HUES48 (cell line): ENCODE results near the gene PAX5.
A peak's percentile ranks its signal among the peaks of the same experiment; 100 is the strongest.

ENCODE experiments used
- H3K27ac ChIP-seq: one replicate; pipeline ENCODE4 v1.7.0; 2013; ENCODE audit warnings: low read depth, low read length, inconsistent platforms
- H3K27me3 ChIP-seq: 2 replicates; pipeline ENCODE4 v1.6.1; 2013; ENCODE audit warnings: mild to moderate bottlenecking, low read length; ENCODE audit not compliant: control insufficient read depth, insufficient read depth
- H3K36me3 ChIP-seq: 2 replicates; pipeline ENCODE4 v1.6.1; 2013; ENCODE audit warnings: low read length; ENCODE audit not compliant: control insufficient read depth, insufficient read depth
- H3K4me1 ChIP-seq: 2 replicates; pipeline ENCODE4 v1.6.1; 2013; ENCODE audit warnings: mild to moderate bottlenecking, low read length; ENCODE audit not compliant: control insufficient read depth, insufficient read depth
- H3K4me3 ChIP-seq: 2 replicates; pipeline ENCODE4 v1.5.1; 2013; ENCODE audit warnings: mild to moderate bottlenecking, low read depth, low read length
- H3K9ac ChIP-seq: 2 replicates; pipeline ENCODE4 v1.6.1; 2013; ENCODE audit warnings: mild to moderate bottlenecking, low read depth, low read length, moderate library complexity
- H3K9me3 ChIP-seq: 2 replicates; pipeline ENCODE4 v1.6.1; 2013; ENCODE audit warnings: low read length; ENCODE audit not compliant: control insufficient read depth, insufficient read depth

The PAX5 gene

DNA sequence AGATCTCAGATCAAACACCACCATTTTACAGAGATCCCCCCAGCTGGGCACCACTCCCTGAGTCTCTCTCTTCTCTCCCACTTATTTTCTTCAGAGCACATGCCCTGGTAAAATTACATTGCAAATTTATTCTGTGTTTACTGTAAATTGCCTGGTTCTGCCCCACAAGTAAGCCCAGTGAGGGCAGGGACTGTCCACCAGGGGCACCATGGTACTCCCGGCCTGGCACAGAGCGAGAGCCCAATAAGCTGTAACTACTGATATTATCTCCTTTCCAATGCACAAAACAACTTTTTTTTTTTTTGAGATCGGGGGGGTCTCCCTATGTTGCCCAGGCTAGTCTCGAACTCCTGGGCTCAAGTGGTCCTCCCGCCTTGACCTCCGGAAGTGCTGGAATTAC is 123.0 kb downstream of the PAX5 start:
- Histone ChIP-seq H3K27me3 (no peaks in the 10 kb centered on the region), H3K4me1 (peaks cover 9% of the 10 kb centered on the region; the same call in 1 of the 2 replicates), H3K9ac (no peak overlapping the region), H3K9me3 (no peaks in the 10 kb centered on the region), H3K4me3 (no peak overlapping the region), H3K27ac (no peak overlapping the region), H3K36me3 (no peaks in the 10 kb centered on the region)

DNA sequence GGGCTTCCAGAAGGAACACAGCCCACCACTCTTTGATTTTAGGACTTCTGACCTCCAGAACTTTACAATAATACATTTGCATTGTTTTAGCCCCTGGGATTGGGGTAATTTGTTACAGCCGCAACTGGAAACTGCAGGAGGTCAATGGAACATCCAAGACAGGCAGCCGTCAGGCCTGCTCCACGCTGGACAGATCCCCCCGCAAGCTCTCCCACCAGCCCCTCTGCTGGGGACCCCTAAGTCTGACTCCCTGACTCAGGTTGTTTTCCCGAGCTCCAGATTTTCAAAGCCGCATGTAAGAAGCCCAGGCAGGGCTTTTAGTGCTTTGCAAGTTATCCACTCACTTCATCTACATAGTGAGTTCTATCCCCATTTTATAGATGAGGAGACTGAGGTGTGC is 127.6 kb downstream of the PAX5 start:
- Histone ChIP-seq H3K9ac (no peak overlapping the region), H3K27me3 (no peaks in the 10 kb centered on the region)

DNA sequence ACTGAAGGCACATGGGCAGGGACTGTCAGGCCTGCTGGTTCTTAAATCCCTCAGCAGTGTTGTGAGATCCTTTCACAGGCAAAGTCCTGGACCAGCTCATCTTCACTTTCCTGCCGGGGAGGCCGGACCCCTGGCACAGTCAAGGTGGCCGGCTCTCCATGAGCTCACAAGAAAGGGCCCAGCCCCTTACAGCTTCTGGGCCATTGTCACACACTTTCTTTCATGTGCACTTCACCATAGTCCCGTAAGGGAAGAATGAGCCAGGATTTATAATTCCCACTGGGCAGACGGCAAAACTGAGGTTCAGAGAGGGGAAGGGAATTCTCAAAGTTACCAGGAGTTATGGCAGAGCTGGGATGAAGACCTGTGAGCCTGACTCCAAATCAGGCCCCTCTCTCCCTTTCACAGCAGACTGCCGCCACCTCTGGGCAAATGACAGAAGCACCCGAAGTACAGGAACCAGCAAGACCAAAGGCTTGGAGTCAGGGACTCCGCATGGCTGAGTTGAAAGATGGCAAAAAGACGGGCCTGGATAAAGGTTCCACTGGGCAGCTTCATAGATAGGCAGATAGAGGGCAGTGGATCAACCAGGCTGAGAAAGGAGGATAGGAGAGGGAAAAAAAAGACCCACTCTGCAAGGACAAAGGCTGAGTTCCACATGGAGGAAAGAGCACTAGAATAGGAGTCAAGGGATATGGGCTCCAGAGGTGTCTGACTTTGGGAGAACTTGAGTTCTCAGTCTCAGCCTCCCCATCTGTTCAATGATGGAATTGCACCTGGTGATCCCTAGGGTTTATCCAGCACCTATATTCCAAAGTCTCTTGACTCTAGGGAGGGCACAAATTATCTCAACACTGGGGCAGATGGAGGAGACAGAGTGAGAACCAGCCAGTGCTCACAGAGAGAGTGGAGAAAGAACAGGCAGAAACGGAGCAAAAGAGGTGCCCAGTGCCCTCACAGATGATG is 128.7 kb downstream of the PAX5 start:
- no peaks in the 10 kb centered on the region for H3K27me3 ChIP-seq
- peaks cover 9% of the 10 kb centered on the region; the same call in 1 of the 2 replicates for H3K4me1 ChIP-seq
- H3K36me3 ChIP-seq: no peaks in the 10 kb centered on the region

More for the DNA sequence above, 127.6 kb downstream of the PAX5 start:
- Histone ChIP-seq H3K4me1 (peaks cover 9% of the 10 kb centered on the region; the same call in 1 of the 2 replicates), H3K36me3 (no peaks in the 10 kb centered on the region), H3K9me3 (no peaks in the 10 kb centered on the region), H3K27ac (peak overlapping the region; percentile 61), H3K4me3 (no peak overlapping the region)

DNA sequence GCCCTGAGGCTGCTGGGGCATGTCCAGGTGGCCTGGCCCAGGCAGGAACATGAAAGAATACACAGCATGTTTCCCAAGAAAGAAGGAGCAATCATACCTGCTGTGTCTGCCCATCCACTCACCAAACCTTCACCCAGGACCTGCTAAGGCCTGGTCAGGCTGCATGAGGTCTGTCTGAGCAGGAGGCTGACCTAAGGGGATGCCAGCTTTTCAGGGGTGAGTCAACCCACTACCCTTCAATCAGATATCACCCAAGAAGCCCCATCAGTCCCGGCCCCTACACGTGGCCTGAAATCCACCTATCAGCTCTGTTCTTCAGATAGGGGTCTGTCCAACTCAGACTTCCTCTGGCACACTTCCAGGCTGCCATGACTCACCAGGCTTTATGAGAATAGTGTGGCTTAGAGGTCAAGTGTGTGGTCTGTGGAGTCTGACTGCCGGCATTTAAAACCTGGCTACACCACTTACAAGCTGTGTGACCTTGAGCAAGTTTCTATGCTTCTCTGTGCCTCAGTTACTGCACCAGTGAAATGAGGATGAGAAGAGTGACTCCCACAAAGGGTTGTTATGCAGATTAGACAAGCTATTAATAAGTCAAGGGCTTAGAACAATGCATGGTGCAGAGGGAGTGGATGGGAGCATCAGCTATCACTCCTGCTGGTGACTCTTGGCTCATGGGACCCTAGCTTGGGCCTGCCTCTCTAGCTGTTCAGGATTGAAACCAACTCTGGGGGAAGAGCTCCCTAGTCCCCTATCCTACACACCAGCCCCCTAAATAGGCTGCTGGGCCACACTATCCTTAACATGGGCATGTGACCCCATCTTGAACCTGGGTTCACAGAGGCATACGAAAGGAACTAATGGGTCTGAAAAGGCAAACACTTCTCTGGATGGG is 130.3 kb downstream of the PAX5 start:
- no peaks in the 10 kb centered on the region for H3K36me3 ChIP-seq
- no peak overlapping the region for H3K27ac ChIP-seq
- H3K4me3 ChIP-seq: no peak overlapping the region
- peaks cover 9% of the 10 kb centered on the region; the same call in 1 of the 2 replicates for H3K4me1 ChIP-seq
- no peaks in the 10 kb centered on the region for H3K27me3 ChIP-seq
- no peak overlapping the region for H3K9ac ChIP-seq
- H3K9me3 ChIP-seq: no peaks in the 10 kb centered on the region

More for the DNA sequence above, 128.7 kb downstream of the PAX5 start:
- H3K9me3 ChIP-seq: no peaks in the 10 kb centered on the region
- no peak overlapping the region for H3K27ac ChIP-seq
- no peak overlapping the region for H3K9ac ChIP-seq
- no peak overlapping the region for H3K4me3 ChIP-seq

DNA sequence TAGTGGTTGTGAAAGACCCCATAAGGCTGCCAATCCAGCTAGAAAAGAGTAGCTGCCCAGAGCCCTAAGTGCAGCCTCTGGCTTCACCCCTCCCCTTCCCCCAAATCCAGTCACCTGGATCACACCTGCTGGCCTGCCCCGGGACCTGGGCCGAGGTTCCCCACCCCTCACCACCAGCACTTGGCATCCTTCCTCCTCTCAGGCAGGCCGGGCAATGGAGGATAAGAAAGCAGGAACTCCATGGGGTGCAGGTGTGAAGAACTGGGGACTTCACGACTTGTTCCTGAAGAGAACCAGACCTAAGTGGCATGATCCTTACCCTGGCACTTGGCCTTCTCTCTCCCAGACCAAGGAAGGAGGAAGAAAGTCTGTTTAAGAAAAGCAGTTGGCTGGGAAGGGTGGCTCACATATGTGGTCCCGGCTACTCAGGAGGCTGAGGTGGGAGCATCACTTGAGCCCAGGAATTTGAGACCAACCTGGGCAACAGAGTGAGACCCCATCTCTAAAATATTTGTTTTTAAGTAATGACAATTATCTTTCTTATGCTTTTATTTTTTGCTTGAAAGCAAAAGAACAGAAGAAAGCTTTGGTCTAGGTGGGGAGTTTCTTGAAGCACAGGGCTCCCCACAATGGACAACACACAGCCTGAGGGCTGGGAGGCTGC is 131.1 kb downstream of the PAX5 start:
- Histone ChIP-seq H3K4me3 (no peak overlapping the region), H3K36me3 (no peaks in the 10 kb centered on the region), H3K9ac (no peak overlapping the region), H3K4me1 (peaks cover 9% of the 10 kb centered on the region; the same call in 1 of the 2 replicates), H3K9me3 (no peaks in the 10 kb centered on the region), H3K27ac (no peak overlapping the region), H3K27me3 (no peaks in the 10 kb centered on the region)

DNA sequence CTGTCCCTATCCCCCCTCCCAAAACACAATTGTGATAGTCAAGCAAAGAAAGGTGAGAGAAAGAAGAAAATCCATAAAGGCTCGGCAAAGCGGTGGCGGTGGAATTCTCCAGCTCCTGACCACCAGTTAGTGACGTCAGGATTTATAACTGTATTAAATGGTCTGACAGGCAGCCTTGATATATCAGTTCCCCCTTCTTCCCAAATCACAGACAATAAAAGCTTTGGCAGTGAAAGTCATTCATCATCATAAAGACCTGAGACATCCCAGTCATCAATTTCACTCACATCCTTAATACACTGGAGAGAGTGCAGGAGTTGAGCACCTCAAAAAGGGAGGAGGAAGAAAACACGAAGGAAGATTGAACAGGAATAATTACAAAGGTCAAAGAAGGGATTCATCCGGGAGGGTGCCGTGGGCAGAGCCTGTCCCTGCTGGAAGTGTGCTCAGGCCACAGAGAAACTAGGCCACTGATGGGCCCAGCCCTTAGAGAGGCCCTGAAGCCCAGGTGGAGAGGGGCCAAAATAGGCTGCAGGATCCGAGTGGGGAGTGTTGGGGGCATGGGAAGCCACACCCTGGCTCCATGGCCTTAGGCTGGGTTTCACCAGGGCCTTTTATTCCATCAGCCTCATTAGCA is 131.9 kb downstream of the PAX5 start:
- Histone ChIP-seq H3K27ac (no peak overlapping the region), H3K27me3 (no peaks in the 10 kb centered on the region), H3K4me3 (no peak overlapping the region), H3K9ac (no peak overlapping the region), H3K4me1 (peaks cover 6% of the 10 kb centered on the region; the same call in 1 of the 2 replicates), H3K9me3 (no peaks in the 10 kb centered on the region), H3K36me3 (no peaks in the 10 kb centered on the region)

DNA sequence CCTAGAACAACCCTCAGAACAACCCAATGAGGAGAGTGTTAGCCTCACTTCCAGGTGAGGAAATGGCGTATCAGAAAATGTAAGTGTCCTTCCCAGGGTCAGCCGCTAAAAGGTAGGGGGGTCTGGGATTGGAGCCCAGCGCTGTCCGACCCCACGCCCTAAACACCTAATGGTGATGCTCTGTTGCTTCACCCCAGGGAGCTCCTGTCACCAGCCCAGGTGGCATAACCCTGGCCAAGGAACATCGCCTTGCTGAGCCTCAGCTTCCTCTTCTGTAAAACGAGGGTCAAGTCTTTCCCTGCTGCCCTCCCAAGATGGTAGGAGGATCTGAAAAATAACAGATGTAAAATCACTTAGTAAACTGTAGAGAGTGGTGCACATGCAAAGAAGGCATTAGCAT is 132.5 kb downstream of the PAX5 start:
- Histone ChIP-seq H3K27me3 (no peaks in the 10 kb centered on the region), H3K9ac (no peak overlapping the region), H3K4me1 (no peaks in the 10 kb centered on the region), H3K9me3 (no peaks in the 10 kb centered on the region), H3K36me3 (no peaks in the 10 kb centered on the region), H3K4me3 (no peak overlapping the region), H3K27ac (no peak overlapping the region)

DNA sequence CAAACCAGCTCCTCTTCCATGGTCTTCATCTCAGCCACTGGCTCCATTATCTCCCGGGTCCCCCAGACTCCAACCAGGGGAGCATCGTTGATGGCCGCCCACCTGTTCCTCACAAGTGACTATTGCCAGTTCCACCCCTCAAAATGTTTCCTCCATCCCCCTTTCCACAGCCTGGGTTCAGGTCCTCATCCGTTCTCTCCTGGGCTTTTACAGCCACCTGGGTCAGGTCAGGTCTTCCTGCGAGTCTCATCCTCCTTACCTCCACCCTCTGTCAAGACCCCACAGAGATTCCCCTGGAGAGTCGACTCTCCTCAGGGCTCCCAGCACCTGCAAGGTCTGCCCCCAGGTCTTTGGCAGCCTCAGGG is 133.2 kb downstream of the PAX5 start:
- H3K9ac ChIP-seq: no peak overlapping the region
- H3K36me3 ChIP-seq: no peaks in the 10 kb centered on the region
- no peaks in the 10 kb centered on the region for H3K9me3 ChIP-seq
- no peak overlapping the region for H3K27ac ChIP-seq
- H3K27me3 ChIP-seq: no peaks in the 10 kb centered on the region
- H3K4me1 ChIP-seq: no peaks in the 10 kb centered on the region
- H3K4me3 ChIP-seq: no peak overlapping the region

DNA sequence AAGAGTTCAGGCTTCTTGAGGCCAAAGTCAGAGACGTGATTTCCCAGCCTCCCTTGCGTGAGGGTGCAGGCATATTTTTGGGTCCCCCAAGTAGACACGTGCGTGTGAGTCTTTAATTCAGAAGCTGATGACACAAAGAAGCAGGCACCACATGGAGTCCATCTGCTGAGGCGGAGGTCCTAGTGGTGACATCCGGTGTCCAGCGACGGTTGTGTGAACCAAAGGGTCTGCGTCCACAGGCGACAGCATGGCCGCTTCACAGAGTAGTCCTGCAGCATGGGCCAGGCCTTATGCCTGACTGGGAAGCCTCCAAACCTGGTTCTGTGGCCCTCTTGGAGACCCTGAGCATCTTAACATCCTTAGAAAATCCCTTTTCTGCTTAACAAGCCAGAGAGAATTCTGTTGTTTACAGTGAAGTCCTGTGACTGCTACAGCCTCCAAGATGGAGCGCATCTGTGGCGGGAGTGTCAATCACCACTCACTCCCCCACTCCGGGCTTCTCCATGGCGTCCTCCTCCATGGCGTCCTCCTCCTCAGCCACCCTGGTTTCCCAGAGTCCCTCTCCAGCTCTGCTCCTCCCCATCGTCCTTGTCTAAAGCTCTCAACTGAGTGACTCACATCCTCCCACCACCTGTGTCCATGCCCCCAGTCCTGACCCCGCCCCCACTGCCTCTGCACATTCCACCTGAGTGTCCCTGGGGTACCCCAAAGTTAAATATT is 133.8 kb downstream of the PAX5 start:
- Histone ChIP-seq H3K36me3 (no peaks in the 10 kb centered on the region), H3K9ac (no peak overlapping the region), H3K27ac (no peak overlapping the region), H3K4me1 (no peaks in the 10 kb centered on the region), H3K27me3 (no peaks in the 10 kb centered on the region), H3K9me3 (no peaks in the 10 kb centered on the region), H3K4me3 (no peak overlapping the region)

GRCh38 chr9:36899406-36899805 is 134.7 kb downstream of the PAX5 start:
- no peak overlapping the region for H3K27ac ChIP-seq
- H3K4me1 ChIP-seq: no peaks in the 10 kb centered on the region
- no peaks in the 10 kb centered on the region for H3K36me3 ChIP-seq
- no peak overlapping the region for H3K9ac ChIP-seq
- no peaks in the 10 kb centered on the region for H3K9me3 ChIP-seq
- H3K27me3 ChIP-seq: no peaks in the 10 kb centered on the region
- no peak overlapping the region for H3K4me3 ChIP-seq
